Measurements from ENCODE around the gene RAB39B.
A peak's percentile ranks its signal among the peaks of the same experiment; 100 is the strongest.

Gene RAB39B

DNA sequence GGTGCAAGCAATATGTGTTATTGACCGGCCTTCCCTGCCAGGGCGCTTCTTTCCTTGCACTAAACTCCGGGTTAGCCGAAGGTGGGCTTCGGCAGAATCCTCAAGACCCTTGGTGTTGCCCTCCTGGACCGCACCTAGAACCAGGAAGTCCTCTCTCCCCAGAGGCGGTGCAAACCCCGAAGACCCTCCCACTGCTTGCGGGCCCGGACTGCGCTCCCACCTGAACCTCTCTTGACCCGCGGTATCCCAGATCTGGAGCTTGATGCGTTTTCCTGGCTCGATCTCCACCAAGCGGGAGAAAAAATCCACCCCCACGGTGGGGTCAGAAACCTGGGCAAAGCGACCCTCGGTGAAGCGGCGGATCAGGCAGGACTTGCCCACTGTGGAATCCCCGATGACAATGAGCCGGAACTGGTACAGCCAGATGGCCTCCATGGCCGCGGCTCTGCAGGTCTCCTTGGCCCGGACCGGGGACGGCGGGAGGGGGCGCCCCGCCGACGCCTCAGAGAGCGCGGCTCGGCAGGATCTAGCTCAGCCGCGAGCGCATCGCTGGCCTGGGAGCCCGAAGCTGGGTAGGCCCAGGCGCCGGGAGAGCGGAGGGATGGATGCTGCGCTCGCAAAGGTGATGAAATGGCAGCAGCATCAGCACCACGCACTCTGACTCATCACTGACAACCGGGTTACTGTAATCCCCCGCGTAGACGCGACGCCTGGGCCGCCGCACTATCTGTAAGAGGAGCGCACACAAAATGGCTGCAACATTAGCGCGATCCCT, at the start of gene RAB39B (continued):
- TF ChIP-seq, protein P1, sequence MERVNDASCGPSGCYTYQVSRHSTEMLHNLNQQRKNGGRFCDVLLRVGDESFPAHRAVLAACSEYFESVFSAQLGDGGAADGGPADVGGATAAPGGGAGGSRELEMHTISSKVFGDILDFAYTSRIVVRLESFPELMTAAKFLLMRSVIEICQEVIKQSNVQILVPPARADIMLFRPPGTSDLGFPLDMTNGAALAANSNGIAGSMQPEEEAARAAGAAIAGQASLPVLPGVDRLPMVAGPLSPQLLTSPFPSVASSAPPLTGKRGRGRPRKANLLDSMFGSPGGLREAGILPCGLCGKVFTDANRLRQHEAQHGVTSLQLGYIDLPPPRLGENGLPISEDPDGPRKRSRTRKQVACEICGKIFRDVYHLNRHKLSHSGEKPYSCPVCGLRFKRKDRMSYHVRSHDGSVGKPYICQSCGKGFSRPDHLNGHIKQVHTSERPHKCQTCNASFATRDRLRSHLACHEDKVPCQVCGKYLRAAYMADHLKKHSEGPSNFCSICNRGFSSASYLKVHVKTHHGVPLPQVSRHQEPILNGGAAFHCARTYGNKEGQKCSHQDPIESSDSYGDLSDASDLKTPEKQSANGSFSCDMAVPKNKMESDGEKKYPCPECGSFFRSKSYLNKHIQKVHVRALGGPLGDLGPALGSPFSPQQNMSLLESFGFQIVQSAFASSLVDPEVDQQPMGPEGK (tag by site-specific recombination; IDR thresholded peaks at IDR 0.05) = no peak
- peak; percentile 71; the same call in 1 of the 2 replicates for TF ChIP-seq ZNF324 (tag by site-specific recombination; IDR thresholded peaks at IDR 0.05)
- TF ChIP-seq, protein P2, sequence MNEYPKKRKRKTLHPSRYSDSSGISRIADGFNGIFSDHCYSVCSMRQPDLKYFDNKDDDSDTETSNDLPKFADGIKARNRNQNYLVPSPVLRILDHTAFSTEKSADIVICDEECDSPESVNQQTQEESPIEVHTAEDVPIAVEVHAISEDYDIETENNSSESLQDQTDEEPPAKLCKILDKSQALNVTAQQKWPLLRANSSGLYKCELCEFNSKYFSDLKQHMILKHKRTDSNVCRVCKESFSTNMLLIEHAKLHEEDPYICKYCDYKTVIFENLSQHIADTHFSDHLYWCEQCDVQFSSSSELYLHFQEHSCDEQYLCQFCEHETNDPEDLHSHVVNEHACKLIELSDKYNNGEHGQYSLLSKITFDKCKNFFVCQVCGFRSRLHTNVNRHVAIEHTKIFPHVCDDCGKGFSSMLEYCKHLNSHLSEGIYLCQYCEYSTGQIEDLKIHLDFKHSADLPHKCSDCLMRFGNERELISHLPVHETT (tag by site-specific recombination; IDR thresholded peaks at IDR 0.05) = no peak
- no peak for TF ChIP-seq ZNF292 (tag by site-specific recombination; IDR thresholded peaks at IDR 0.05; ENCODE audit: borderline replicate concordance, low read depth)
- TF ChIP-seq, protein P3, sequence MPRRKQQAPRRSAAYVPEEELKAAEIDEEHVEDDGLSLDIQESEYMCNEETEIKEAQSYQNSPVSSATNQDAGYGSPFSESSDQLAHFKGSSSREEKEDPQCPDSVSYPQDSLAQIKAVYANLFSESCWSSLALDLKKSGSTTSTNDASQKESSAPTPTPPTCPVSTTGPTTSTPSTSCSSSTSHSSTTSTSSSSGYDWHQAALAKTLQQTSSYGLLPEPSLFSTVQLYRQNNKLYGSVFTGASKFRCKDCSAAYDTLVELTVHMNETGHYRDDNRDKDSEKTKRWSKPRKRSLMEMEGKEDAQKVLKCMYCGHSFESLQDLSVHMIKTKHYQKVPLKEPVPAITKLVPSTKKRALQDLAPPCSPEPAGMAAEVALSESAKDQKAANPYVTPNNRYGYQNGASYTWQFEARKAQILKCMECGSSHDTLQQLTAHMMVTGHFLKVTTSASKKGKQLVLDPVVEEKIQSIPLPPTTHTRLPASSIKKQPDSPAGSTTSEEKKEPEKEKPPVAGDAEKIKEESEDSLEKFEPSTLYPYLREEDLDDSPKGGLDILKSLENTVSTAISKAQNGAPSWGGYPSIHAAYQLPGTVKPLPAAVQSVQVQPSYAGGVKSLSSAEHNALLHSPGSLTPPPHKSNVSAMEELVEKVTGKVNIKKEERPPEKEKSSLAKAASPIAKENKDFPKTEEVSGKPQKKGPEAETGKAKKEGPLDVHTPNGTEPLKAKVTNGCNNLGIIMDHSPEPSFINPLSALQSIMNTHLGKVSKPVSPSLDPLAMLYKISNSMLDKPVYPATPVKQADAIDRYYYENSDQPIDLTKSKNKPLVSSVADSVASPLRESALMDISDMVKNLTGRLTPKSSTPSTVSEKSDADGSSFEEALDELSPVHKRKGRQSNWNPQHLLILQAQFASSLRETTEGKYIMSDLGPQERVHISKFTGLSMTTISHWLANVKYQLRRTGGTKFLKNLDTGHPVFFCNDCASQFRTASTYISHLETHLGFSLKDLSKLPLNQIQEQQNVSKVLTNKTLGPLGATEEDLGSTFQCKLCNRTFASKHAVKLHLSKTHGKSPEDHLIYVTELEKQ (tag by site-specific recombination; IDR thresholded peaks at IDR 0.05; ENCODE audit: borderline replicate concordance) = no peak
- TF ChIP-seq, protein P4, sequence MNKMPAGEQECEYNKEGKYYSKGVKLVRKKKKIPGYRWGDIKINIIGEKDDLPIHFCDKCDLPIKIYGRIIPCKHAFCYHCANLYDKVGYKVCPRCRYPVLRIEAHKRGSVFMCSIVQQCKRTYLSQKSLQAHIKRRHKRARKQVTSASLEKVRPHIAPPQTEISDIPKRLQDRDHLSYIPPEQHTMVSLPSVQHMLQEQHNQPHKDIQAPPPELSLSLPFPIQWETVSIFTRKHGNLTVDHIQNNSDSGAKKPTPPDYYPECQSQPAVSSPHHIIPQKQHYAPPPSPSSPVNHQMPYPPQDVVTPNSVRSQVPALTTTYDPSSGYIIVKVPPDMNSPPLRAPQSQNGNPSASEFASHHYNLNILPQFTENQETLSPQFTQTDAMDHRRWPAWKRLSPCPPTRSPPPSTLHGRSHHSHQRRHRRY (tag by site-specific recombination; IDR thresholded peaks at IDR 0.05) = no peak
- TF ChIP-seq SP7 (tag by site-specific recombination; IDR thresholded peaks at IDR 0.05) = peak; percentile 73
- TF ChIP-seq, protein P5, sequence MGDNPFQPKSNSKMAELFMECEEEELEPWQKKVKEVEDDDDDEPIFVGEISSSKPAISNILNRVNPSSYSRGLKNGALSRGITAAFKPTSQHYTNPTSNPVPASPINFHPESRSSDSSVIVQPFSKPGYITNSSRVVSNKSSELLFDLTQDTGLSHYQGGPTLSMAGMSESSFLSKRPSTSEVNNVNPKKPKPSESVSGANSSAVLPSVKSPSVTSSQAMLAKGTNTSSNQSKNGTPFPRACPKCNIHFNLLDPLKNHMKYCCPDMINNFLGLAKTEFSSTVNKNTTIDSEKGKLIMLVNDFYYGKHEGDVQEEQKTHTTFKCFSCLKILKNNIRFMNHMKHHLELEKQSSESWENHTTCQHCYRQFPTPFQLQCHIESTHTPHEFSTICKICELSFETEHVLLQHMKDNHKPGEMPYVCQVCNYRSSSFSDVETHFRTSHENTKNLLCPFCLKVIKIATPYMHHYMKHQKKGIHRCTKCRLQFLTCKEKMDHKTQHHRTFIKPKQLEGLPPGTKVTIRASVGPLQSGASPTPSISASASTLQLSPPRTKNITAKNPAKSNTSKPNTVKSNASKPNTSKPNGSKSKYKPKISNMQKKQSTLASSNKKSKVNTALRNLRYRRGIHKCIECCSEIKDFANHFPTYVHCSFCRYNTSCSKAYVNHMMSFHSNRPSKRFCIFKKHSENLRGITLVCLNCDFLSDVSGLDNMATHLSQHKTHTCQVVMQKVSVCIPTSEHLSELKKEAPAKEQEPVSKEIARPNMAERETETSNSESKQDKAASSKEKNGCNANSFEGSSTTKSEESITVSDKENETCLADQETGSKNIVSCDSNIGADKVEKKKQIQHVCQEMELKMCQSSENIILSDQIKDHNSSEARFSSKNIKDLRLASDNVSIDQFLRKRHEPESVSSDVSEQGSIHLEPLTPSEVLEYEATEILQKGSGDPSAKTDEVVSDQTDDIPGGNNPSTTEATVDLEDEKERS (tag by site-specific recombination; IDR thresholded peaks at IDR 0.05) = no peak
- TF ChIP-seq ZBTB48 (tag by site-specific recombination; IDR thresholded peaks at IDR 0.05) = no peak
- TF ChIP-seq TCF7L2 (IDR thresholded peaks at IDR 0.05; ENCODE audit: borderline replicate concordance, low read depth, low read length) = no peak
- no peak for TF ChIP-seq KLF9 (tag by site-specific recombination; IDR thresholded peaks at IDR 0.05; ENCODE audit: low read depth)
- no peak for TF ChIP-seq ZNF214 (tag by site-specific recombination; IDR thresholded peaks at IDR 0.05; ENCODE audit: borderline replicate concordance)
- no peak for TF ChIP-seq KLF7 (tag by site-specific recombination; IDR thresholded peaks at IDR 0.05; ENCODE audit: borderline replicate concordance)
- no peak for TF ChIP-seq ZBTB1 (tag by site-specific recombination; IDR thresholded peaks at IDR 0.05)
- no peak for TF ChIP-seq IKZF3 (tag by site-specific recombination; IDR thresholded peaks at IDR 0.05)
- TF ChIP-seq, protein P6, sequence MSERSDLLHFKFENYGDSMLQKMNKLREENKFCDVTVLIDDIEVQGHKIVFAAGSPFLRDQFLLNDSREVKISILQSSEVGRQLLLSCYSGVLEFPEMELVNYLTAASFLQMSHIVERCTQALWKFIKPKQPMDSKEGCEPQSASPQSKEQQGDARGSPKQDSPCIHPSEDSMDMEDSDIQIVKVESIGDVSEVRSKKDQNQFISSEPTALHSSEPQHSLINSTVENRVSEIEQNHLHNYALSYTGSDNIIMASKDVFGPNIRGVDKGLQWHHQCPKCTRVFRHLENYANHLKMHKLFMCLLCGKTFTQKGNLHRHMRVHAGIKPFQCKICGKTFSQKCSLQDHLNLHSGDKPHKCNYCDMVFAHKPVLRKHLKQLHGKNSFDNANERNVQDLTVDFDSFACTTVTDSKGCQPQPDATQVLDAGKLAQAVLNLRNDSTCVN (tag by site-specific recombination; optimal IDR thresholded peaks at IDR 0.05) = peak; percentile 61
- TF ChIP-seq, protein P7, sequence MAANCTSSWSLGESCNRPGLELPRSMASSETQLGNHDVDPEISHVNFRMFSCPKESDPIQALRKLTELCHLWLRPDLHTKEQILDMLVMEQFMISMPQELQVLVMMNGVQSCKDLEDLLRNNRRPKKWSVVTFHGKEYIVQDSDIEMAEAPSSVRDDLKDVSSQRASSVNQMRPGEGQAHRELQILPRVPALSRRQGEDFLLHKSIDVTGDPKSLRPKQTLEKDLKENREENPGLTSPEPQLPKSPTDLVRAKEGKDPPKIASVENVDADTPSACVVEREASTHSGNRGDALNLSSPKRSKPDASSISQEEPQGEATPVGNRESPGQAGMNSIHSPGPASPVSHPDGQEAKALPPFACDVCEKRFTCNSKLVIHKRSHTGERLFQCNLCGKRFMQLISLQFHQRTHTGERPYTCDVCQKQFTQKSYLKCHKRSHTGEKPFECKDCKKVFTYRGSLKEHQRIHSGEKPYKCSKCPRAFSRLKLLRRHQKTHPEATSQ (tag by site-specific recombination; IDR thresholded peaks at IDR 0.05) = no peak
- TF ChIP-seq ZNF302 (tag by site-specific recombination; IDR thresholded peaks at IDR 0.05; ENCODE audit: low read depth) = no peak
- TF ChIP-seq, protein P8, sequence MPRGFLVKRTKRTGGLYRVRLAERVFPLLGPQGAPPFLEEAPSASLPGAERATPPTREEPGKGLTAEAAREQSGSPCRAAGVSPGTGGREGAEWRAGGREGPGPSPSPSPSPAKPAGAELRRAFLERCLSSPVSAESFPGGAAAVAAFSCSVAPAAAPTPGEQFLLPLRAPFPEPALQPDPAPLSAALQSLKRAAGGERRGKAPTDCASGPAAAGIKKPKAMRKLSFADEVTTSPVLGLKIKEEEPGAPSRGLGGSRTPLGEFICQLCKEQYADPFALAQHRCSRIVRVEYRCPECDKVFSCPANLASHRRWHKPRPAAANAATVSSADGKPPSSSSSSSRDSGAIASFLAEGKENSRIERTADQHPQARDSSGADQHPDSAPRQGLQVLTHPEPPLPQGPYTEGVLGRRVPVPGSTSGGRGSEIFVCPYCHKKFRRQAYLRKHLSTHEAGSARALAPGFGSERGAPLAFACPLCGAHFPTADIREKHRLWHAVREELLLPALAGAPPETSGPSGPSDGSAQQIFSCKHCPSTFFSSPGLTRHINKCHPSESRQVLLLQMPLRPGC (tag by site-specific recombination; IDR thresholded peaks at IDR 0.05) = no peak
- peak; percentile 82 for TF ChIP-seq ZEB2 (tag by site-specific recombination; IDR thresholded peaks at IDR 0.05)
- no peak for TF ChIP-seq ZNF510 (tag by site-specific recombination; IDR thresholded peaks at IDR 0.05; ENCODE audit: insufficient replicate concordance)
- no peak for TF ChIP-seq ZNF157 (tag by site-specific recombination; IDR thresholded peaks at IDR 0.05)
- TF ChIP-seq ZNF112 (tag by site-specific recombination; IDR thresholded peaks at IDR 0.05) = no peak
